Prostate gland (tissue), 2 donors: ENCODE measurements around the gene TSPAN11.

Experiments used
- CTCF ChIP-seq, 4 experiments: fragments of 200-600 bp in 2 of 4; fragments of 450-650 bp in 2 of 4; sonication (generic) in 2 of 4; IDR thresholded peaks; 1 replicate in 3 of 4; 2 replicates in 1 of 4; pipeline ENCODE4 v1.5.1; 2016 to 2019; ENCODE audit warnings: antibody characterized with exemption in 4 of 4, mild to moderate bottlenecking in 2 of 4, moderate library complexity in 2 of 4
- POLR2A ChIP-seq: fragments of 450-650 bp; IDR thresholded peaks from one replicate; pipeline ENCODE4 v1.6.1; 2016; ENCODE audit warnings: antibody characterized with exemption, mild to moderate bottlenecking
- POLR2AphosphoS5 ChIP-seq: sonication (generic); formaldehyde crosslinking; IDR thresholded peaks from one replicate; pipeline ENCODE4 v1.6.1; 2017; ENCODE audit warnings: antibody characterized with exemption

- TF ChIP-seq POLR2A (no peak), CTCF (IDR thresholded peaks at IDR 0.05) (no peak), POLR2AphosphoS5 (no peak)
Observed at GRCh38 chr12:31033146-31033545, 106.6 kb downstream of the TSPAN11 start.
